DMS53 treated with DMSO at 0.1 percent for 48 hours (cell line): ENCODE results near the gene C5AR1.
"Not testable (repeated sequence)": the region's sequence is repeated elsewhere in the genome, so short reads cannot be mapped to it uniquely, and the experiment has no call there.

Experiments
- DNase-seq: peaks from one replicate; lab custom pipeline; 2025; ENCODE audit not compliant: unreplicated experiment; lab: John Stamatoyannopoulos, UW

The C5AR1 gene

DNA sequence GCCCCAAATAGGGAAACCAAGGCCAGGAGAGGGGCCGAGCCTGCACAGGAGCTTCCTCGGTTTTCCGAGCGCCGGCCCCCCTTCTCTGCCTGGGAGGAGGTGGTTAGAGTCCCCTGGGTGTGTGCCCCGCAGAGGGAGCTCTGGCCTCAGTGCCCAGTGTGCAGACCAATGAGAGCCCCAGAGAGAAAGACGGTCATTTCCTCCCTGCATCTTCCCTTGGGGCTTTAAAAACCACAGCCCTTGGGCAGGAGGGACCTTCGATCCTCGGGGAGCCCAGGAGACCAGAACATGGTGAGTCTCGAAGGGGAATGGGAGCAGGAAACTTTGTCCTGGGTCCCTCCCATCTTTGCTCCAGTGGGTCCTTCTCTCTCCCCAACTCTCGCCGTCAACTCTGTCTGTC is at the start of gene C5AR1:
Gene C5AR1, plus strand, starts transcription at position 254 of the 400 bp plus-strand sequence. Its CDS starts 35 bp downstream, at position 289.
- DNase-seq: no peak

DNA sequence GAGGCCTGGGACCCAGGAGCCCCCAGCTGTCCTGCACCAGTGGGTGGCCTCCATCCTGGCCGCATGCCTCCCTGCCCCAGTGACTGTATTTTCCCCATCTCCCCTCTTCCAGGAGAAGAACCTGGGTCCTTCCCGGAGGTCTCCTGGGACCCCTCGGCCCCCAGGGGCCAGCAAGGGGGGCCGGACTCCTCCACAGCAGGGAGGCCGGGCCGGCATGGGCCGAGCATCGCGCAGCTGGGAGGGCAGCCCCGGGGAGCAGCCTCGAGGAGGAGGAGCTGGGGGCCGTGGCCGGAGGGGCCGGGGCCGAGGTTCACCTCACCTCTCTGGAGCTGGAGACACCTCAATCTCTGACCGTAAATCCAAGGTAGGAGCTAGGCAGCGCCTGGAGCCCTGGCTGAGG is 49.2 kb upstream of the C5AR1 start:
- DNase-seq: no peak

DNA sequence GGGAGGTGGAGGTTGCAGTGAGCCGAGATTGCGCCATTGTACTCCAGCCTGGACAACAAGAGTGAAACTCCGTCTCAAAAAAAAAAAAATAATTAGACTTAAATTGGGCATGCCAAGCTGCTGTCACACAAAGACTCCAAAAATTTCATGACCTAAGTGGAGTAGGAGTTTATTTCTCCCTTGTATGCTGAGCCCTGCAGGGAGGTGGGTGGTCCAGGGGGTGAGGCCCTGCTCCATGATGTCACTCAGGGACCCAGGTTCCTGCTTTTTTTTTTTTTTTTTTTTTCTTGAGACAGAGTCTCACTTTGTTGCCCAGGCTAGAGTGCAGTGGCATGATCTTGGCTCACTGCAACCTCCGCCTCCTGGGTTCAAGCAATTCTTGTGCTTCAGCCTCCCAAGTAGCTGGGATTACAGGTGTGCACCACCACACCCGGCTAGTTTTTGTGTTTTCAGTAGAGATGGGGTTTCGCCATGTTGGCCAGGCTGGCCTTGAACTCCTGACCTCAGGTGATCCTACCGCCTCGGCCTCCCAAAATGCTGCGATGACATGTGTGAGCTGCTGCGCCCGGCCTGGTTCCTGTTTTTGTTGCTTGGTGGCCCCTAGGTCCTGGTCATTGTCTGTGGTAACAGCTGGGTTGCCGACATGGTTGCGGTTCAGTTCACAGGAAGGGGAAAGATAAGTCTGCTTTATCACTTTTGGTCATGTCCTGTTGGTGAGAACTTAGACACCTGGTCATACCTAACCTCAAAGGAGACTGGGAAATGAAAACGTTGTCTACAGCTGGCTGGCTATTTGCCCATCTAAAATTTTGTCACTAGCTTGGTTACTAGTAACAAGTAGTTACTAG is 47.5 kb upstream of the C5AR1 start:
- not testable (repeated sequence) for DNase-seq

DNA sequence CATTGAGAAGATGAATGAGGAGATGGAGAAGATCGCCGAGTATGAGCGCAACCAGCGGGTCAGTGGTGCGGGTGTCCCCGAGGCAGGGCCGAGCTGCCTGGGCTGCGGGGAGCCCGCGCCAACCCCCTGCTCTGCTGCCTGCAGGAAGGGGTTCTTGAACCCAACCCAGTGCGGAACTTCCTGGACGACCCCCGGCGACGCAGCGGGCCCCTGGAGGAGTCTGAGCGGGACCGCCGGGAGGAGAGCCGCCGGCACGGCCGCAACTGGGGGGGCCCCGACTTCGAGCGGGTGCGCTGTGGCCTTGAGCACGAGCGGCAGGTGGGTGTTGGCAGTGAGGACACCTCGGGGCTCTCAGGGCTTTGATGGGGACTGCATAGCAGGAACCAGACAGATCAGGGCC is 45.0 kb upstream of the C5AR1 start:
- DNase-seq: no peak

DNA sequence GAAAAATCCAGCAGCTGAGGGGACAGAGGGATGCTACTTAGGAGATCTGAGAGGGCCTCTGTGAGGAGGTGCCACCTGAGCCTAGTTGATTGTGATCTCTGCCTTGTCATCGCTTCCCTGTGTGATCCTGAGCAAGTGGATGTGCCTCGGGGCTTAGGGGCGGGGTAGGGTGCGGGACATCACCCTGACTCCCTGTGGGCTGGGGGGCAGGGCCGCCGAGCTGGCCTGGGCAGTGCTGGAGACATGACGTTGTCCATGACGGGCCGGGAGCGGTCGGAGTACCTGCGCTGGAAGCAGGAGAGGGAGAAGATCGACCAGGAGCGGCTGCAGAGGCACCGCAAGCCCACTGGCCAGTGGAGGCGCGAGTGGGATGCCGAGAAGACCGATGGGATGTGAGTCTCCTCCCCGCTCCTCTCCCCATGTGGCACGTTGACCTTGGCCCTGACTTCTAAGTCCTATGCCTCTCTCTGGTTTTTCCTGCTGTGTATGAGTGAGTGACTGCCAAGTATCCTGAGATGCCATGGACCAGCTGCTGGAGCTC is 43.2 kb upstream of the C5AR1 start:
- DNase-seq: no peak

DNA sequence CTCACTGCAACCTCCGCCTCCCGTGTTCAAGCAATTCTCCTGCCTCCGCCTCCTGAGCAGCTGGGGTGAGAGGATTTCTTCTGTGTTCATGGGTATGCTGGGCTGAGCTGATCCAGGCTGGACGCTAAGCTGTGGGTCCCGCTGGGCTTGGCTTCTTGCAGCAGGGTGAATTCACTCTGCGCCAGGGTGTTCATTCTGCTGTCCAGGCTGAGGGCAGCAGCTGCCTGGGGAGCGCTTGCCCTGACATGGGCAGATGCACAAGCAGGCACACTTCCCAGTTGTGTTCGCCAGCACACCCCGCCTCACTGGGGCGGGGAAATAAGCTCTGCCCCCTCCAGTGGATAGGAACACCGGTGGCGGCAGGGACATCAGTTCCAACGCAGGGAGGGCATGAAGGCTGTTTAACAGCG is 42.3 kb upstream of the C5AR1 start:
- no peak for DNase-seq

DNA sequence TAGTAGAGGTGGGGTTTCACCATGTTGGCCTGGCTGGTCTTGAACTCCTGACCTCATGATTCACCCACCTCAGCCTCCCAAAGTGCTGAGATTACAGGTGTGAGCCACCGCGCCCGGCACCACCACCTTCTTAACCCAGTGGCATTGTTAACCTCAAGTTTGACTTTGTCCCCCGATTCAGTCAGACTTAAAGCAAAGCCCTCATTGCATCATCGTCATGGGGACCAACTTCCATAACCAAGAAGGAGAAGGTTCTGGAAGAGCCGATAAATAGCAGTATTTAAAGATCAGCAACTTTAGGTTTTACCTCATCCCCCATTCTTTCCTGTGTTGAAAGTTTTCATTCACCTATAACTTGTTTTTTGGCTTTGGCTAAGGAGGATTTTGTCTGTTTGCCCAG is 41.6 kb upstream of the C5AR1 start:
- DNase-seq: no peak

DNA sequence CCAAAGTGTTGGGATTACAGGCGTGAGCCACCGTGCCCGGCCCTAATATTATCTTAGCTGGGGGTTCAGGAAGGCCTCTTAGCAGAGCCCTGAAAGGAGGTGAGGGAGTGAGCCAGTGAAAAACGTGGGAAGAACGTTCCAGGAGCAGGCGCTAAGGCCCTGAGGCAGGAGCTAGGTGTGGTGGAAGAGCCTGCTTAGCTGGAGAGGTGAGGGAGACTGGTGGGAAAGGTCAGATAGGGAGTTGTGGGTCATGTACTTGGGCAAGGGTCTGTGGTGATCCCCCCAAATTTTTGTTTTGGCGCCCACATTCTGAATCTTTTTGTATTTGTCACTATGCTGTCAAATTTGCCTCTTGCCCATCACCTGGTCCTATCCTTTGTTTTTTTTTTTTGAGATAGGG is 40.1 kb upstream of the C5AR1 start:
- DNase-seq: no peak

DNA sequence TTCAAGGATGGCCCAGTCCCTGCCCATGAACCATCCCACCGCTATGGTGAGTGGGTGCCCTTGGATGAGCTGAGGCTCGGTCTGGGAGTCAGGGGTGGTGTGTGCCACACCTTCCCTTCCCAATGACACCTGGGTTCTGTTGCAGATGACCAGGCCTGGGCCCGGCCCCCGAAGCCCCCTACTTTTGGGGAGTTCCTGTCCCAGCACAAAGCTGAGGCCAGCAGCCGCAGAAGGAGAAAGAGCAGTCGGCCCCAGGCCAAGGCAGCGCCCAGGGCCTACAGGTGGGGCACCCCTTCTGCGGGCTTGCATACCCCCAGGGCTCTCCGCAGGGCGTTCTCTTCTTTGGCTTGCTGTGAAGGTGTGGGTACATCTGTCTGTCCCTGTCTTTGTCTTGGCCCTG is 39.3 kb upstream of the C5AR1 start:
- DNase-seq: no peak

DNA sequence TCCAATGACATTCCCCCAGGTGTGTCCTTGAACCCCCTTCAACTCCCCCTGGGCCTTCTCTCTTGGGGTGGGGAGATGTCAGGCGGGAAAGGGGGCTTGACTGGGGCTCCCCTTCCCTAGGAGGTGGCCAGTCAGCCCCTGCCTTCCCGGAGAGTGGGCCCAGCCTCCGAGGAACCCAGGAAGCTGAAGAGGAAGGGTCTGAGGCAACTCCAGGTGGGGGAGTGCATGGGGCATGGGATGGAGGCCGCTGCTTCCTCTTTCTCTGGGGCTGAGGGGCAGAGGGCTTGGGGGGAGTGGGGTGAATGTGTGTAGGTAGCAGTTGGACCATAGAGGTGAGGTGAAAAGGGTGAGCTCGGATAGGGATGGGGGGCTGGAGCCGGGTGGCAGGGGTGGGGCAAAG is 37.7 kb upstream of the C5AR1 start:
- DNase-seq: no peak

DNA sequence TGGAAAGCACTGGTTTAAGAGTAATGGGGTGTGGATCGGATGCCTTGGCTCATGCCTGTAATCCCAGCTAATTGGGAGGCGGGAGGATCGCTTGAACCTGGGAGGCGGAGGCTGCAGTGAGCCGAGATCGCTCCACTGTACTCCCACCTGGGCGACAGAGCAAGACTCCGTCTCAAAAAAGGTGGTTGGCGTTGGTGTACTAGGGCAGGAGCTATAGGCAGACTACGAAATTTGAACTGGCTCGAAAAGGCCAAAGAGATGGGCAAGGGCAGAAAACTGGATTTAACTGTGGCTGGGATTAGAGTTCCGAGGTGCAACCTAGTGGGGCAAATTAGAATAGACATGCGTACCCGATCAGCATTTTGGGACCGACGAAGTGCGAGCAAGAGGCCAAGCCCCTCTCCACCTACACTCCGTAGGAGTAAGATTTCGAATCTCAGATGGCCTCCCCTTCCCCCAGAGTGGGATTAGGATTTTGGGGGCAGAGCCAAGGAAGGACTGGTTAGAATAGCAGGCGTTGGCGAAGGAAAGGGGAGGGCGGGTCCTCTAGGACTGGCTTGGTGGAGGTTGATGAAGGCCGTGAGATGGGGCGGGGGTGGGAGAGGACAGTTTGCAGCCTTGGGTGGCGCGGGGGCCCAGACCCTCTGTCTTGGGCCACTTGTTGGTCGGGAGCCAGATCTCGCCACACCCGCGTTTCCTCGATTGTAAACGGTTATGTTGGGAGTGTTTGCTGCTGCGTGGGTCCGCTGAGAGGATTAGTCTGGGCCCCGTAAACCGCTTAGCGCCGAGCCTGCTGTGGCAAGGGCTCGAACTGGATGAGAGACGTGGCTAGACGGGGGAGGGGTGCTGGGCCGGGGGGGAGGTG is 37.0 kb upstream of the C5AR1 start:
- DNase-seq: no peak

DNA sequence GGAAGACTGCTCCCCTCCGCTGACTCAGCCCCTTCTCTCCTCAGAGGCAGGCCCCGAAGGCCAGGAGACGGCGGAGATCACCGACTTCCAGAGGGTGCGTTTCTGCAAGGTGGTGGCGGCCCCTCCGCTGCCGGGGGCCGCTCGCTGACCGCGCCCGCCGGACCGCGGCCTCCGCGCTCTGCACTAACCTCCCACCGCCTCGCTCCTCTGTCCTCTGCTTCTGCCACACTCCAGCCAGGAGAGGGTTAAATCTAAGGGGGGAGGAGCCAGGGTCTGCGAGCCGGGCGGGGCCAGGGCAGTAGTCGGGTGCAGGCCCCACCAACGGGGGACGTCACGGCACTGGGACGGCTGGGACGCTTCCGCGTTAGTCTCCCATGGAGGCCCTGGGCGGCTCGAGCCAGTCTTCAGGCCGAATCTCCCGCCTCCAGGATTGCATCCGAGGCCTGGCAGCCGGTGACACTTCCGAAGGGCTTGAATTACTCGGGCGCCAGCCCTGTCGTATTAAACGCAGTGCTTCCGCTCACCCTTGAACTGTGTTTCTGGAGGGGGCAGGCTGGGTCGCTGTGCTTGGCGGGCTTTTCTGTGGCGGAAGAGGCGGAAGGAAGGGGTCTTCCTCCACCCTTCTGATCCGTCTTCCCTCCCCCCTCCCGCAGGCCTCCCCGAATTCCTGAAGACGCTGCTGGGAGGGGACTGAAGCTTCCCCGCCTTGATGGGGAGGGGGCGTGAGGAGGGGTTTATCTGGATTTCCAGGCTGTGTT is 36.2 kb upstream of the C5AR1 start:
- DNase-seq: peak; percentile 84

DNA sequence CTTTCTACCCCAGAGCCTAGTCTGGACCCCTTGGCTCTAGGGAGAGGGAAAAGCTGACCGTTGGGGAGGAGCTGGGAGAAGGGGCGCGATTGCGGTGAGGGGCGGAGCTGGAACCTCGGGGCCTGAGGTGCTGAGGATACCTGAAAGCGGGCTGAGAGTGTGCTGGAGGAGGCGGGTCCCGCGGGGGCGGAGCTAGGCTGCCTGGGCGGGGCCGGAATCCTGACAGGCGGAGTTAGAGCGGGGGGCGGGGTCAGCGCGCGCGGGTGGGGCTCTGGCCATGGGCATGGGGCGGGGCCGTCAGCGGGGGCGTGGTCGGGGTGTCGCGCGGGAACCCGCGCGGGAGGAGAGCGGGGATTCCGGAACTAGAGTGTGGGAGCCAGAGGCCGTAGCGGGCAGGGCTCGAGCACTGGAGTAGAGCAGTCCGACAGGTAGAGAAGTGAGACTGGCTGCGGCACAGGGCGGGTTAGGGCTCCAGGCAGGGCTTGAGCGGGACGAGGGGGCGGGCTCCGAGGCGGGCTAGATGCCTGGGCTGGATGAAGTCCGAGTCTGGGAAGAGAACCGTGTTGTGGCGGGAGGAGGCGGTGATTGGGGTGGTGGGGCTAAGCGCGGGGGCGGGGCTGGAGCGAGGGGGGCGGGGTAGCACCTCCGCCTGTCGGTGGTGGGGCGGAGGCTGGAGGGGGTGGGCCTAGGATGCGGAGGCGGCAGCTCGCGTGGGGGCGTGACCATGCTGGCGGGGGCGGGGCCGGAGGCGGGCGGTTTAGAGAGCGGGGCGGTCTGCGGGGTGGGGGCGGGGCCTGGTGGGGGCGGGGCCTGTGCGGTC is 35.4 kb upstream of the C5AR1 start, which contains the start of gene INAFM1:
Gene INAFM1, plus strand, starts transcription at position 815 of the 820 bp plus-strand sequence. CDS start 35 bp downstream, outside the sequence.
- peak; percentile 94 for DNase-seq

DNA sequence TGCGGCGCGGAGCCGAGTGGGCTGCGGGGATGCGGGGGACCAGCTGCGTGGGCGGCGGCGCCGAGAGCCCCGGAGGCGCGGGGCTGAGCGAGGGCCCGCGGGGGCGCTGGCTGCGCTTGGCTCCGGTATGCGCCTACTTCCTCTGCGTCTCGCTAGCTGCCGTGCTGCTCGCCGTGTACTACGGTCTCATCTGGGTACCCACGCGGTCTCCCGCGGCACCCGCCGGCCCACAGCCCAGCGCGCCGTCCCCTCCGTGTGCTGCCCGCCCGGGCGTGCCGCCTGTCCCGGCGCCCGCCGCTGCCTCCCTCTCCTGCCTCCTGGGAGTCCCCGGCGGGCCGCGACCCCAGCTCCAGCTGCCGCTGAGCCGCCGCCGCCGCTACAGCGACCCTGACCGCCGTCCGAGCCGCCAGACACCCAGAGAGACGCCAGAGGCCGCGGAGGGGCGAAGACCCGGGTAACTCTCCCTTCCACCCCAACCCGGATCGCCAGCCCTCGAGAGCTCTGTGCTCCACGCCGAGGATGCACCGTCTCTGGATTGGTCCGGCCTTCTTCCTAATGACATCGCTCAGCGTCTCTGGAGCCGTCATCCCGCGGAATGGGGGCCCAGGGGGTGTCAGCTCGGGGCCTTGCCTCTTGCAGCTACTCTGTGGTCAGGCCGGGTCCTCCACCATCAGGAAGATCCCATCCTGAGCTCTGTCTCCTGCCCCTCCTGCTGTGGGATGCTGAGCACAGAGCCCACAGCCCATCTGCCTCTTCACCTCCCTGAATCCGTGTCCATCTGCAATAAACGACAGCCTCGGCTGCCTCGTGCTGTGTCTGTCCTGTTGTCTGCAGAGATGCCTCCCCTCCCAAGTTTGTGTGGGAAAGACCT is 34.5 kb upstream of the C5AR1 start:
- DNase-seq: no peak

DNA sequence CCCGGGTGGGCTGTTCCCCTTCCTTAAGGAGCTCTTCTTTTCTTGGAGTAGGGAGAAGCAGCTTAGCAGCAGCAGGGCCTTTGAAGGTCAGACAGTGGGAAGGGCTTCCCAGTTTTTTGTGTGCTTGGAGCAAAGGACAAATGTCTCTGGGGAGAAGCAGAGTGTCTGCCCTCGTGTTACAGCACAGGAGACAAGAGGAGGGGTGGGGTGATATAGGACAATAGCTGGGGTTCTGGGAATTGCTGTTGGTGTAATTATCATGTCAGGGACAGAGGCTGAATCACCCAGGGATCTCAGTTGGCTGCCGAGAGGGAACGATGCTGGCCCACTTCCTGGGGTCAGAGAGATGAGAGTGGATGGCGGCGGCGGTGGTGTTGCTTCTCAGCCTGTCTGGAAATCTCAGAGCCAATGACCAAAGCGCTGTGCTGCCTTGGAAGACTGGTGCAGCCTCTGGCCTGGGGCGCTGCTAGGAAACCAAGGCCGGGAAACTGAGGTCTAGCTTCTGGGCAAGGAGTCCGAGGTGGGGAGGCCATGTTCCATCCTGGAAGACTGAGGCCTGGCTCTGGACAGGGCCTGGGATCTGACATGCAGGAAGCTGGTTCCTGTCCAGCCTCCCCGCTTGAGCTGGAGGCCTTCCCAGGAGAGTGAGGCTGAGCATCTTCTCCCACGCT is 33.7 kb upstream of the C5AR1 start:
- no peak for DNase-seq

DNA sequence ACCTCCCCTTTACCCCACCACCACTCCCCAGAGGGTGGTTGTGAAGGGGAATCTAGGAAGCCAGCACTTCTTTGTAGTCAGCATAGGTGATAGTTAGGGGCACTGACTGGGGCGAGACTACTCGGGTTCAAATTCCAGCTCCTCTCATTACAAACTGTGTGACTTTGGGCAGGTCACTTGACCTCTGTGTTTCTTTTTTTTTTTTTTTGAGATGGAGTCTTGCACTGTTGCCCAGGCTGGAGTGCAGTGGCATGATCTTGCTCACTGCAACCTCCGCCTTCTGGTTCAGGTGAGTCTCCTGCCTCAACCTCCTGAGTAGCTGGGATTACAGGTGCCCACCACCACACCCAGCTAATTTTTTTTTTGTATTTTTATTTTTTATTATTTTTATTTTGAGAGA is 33.1 kb upstream of the C5AR1 start:
- not testable (repeated sequence) for DNase-seq

DNA sequence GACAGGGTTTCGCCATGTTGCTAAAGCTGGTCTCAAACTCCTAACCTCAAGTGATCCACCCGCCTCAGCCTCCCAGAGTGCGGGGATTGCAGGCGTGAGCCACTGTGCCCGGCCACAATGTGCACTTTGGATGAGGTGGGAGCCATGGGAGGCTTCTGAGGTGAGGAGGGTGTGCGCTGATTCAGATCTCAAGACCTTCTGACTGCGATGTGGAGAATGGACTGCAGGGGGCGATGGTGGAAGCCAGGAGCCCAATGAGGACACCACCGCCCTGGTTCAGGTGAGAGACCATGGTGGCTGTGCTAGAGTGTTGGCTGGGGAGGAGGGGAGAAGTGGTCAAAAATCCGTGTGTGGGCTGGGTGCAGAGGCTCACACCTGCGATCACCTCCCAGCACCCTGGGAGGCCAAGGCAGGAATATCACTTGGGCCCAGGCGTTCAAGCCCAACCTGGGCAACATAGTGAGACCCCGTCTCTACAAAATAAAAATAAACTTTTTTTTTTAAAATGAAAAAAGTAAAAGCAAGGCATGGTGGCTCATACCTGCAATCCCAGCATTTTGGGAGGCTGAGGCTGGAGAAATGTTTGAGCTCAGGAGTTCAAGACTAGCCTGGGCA is 29.4 kb upstream of the C5AR1 start:
- DNase-seq: no peak

DNA sequence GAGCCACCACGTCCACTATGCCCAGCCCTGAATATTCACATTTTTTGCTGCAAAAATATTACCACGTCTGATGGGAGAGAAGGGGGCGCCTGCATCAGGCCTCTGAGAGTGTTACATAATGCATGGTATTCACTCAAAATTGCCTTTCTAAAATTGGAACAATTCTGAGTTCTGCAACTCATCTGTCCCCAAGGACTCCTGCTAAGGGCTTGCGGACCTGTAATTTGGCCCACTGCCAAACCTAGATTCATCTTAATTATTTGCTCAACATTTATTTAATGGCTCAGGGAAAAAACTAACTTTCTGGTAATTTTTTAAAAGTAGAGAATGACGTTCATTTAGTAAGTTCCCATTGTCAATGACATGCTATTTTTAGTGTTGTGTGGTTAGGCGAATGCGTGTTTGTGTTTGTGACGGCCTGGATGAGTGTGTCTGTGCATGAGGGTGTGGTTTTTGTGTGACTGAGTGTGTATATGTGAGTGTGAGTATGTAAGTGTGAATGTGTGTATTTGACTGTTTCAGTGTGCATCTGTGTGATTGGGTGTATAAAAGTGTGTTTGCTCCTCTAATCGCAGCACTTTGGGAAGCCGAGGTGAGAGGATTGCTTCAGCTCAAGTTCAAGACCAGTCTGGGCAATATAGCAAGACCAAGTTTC is 26.1 kb upstream of the C5AR1 start:
- no peak for DNase-seq
